Activated CD4-positive, alpha-beta T cell treated with anti-CD3 and anti-CD28 coated beads, Interleukin-2, amount 50 U/mL, for 24 hours (primary cell): Measurements from ENCODE around the gene MICAL2.
A peak's percentile ranks its signal among the peaks of the same experiment; 100 is the strongest.

Source experiments
- DNase-seq, 2 donors: peaks; one replicate each; pipeline ENCODE4 v3.0.0-alpha.2; 2020; ENCODE audit warnings: low read depth in 1 of 2, low spot score in 1 of 2

Gene MICAL2, protein sequence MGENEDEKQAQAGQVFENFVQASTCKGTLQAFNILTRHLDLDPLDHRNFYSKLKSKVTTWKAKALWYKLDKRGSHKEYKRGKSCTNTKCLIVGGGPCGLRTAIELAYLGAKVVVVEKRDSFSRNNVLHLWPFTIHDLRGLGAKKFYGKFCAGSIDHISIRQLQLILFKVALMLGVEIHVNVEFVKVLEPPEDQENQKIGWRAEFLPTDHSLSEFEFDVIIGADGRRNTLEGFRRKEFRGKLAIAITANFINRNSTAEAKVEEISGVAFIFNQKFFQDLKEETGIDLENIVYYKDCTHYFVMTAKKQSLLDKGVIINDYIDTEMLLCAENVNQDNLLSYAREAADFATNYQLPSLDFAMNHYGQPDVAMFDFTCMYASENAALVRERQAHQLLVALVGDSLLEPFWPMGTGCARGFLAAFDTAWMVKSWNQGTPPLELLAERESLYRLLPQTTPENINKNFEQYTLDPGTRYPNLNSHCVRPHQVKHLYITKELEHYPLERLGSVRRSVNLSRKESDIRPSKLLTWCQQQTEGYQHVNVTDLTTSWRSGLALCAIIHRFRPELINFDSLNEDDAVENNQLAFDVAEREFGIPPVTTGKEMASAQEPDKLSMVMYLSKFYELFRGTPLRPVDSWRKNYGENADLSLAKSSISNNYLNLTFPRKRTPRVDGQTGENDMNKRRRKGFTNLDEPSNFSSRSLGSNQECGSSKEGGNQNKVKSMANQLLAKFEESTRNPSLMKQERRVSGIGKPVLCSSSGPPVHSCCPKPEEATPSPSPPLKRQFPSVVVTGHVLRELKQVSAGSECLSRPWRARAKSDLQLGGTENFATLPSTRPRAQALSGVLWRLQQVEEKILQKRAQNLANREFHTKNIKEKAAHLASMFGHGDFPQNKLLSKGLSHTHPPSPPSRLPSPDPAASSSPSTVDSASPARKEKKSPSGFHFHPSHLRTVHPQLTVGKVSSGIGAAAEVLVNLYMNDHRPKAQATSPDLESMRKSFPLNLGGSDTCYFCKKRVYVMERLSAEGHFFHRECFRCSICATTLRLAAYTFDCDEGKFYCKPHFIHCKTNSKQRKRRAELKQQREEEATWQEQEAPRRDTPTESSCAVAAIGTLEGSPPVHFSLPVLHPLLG

DNA sequence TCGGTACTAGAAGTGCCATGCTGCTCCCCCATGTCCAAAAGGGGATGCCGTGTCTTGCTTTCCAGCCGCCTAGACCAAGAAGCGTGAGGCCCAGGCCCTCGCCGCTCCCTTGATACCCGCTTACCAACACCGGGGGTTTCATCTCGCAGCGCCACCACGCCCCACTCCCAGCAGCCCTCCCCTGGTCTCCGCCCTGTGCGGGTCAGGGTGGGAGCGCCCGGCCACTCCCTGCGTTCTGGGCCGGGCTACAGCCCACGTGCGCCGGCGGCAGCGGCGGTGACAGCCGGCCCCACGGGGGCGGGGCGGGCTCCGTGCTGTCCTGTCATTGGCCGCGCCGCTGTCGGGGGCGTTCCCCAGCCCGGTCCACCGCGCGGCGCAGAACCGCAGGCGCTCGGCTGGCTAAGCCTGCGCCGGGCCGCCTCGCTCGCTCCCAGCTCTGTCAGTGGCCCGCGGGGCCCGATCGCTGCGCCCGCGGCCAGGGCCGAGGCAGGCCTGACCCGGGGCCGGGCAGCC lies at the start of gene MICAL2:
Gene MICAL2, plus strand, starts transcription at position 390 of the 513 bp plus-strand sequence. CDS start 51,566 bp downstream, outside the sequence.
- DNase-seq: peak; percentile 68 to 78

DNA sequence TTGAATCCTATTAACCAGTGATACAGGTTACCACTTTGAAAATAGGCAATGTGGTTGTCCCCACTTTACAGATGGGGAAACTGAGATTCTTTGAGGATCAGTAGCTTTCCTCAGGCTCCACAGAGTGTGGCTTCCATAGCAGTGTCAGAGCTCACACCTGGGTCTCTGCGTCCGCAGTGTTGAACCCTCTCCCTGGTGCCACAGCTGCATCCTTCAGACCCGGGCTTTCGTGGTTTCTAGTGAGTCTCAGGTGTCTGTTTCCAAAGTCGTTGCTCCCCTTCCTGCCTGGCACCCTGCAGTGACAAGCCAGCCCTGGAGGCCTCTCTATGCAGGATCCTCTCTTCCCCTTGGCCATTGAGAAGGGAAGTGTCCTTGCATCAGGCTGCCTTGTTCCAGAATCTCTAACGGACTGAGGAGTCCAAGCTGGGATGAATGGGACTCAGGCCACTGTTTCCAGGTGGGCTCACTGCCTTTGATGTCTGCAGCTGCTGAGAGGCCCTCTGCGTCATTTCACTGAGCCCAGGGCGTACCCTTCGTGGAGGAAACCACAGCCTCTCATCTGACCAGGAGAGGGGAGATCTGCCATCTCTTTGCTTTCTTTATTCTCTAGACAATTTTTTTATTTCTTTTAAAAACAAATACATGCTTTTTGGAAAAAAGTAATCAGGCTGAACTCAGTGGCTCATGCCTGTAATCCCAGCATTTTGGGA lies 48.4 kb upstream of the MICAL2 start:
- DNase-seq: no peak

DNA sequence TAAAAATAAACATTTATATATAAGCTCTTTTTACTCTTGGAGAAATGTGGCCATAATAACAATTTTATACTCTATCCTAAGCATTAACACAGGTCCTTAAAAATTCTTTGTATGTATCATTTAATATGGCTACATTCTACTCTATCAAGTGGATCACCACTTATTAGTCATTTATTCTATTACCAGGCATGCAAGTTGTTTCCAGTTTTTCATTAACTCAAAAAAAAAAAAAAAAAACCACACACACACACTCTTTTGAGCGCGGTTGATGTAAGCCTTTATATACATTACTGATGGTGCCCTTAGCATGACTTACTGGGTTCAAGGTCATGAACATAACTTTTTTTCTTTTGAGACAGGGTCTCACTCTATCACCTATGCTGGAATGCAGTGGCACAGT lies 47.1 kb upstream of the MICAL2 start:
- DNase-seq: no peak

DNA sequence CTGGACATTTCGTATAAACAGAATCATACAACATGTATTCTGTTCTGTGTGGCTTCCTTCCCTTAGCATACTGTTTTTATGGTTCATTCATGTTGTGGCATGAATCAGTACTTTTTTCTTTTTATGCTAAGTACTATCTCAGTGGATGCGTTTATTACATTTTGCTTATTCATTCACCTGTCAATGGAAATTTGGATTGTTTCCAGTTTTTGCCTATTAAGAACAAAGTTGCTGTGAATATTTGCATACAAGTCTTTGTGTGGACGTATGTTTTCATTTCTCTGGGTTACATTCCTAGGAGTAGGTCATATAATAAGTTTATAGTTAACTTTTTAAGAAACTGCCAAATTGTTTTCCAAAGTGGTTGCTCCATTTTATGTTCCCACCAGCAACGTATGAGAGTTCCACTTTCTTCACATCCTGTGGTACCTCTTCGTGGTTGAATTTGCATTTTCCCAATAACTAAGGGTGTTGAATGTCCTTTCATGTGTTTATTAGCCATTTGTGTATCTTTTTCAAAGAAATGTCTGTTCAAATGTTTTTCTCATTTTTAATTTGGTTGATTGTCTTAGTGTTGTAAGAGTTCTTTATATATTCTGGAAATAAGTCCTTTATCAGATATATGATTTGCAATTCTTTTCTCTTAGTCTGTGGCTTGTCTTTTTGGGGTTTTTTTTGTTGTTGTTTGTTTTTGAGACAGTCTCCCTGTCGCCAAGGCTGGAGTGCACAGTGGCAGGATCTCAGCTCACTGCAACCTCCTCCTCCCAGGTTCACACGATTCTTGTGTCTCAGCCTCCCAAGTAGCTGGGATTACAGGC lies 46.0 kb upstream of the MICAL2 start:
- DNase-seq: no peak

DNA sequence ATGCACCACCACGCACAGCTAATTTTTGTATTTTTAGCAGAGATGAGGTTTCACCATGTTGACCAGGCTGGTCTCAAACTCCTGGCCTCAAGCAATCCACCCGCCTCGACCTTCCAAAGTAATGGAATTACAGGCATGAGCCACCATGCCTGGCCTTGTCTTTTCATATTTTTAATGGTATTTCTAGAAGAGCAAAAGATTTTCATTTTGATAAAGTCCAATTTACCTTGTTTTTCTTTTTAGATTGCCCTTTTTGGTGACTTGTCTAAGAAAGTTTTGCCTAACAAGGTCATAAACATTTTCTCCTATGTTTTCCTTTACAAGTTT lies 45.5 kb upstream of the MICAL2 start:
- no peak for DNase-seq

DNA sequence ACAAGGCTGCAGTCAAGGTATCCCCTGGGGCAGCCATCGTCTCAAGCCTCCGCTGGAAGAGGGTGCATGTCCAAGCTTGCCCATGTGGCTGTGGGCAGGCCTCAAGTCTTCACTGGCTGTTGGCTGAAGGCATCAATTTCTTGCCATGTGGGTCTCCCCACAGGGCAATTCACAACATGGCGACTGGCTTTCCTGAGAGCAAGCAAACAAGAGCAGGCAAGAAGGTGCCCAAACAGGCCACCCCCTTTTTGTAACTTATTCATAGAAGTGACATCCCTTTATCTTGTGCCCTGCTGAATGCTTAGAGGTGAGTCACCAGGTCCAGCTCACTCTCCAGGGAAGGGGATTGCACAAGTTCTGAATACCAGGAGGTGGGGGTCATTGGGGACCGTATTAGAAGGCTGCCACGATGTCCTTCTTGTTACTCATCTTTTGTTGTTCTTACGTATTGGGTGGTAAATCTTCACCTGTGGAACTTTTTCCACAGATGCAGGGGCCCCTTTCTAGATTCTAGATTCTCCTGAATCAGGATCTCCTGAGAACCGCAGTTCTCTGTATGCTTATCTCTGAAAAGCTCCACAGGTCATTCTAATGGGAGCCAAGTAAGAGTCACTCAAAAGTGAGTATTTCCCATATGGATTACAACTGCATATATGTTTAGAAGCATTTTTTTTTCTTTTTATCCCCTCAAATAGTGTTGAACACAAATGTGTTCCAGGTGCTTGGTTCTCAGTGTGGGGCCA lies 44.2 kb upstream of the MICAL2 start:
- DNase-seq: no peak

DNA sequence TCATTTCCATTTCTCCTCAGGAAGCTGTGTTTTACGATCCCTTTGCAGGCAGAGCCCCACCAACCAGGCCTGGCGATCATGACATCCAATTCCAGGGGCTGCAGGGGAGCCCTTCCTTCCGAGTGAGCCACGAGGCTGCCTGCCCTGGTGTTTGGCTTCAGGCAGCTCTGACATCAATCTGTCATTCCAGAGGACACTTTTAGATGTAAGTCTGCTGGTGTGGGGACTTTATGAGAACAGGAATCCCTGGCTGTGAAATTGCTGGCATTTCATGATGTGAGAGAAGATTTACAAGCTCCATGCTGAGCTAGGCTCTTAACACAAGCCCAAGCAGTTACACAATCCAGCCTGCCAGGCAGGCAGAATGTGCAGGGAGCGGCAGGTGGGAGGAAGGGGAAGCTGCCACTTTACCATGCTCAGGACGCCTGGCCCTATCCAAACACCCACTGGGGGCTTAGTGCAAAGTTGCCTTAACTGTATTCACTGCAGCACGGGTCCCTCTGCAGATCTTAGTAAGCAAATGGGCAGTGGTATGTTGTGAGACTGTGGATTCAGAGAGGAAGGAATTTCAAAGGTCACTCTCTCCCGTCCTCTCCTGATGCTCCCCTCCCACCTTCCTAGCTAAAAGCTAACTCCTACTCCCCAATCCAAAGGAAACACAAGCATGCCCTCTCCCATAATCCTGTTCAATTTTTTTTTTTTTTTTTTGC lies 43.4 kb upstream of the MICAL2 start:
- DNase-seq: no peak

DNA sequence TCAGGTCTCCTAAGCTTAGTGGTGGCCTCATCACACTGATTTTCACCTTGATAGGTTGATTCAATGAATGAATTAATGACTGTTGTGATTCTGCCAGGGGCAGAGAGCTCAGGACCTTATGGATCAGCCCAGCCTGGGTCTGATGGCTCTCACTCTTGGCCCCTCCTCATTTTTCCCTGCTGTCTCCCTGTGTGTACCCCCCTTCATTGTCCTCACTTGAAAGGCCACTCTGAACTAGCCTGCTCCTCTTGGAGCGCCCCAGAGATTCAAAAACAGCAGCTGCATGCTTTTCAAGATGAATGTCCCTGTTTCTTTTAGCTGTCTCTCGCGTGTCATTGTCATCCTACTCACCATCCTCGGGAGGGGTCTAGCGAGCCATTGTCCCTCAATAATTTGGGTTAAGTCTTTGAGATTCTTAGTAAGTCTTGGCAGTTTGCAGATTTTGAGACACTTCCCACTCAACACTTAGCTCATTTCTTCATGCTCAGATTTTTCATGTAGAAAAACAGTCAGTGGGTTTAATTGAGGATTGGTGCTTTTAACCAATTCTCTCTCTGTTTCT lies 42.5 kb upstream of the MICAL2 start:
- DNase-seq: no peak

DNA sequence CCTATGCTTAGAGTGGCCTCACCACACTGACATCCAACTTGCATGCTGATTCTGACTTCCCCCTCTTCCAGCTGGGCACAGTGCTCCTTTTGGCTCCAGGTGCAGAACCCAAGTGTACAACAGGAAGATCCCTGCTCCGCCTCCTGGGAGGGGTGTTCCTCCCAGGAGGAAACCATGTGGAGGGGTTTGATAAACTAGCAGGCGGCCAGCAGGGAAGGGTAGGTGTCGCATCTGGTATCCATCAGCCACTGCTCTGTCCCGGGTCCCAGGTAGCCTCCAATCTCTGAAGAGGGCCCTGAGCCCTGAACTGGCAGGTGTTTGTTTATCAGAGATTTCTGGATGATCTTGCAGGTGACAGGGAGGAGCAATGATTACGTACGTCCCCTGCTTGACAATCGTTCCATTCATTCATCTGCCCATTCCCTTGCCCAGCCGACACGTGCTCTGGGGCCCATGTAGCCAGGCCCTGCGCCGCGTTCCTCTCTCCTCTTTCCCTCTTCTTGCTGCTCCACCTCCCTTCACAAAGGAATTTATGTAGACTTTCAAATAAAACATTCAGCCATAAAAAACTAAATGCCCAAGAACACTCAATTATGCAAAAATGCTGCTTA lies 41.2 kb upstream of the MICAL2 start:
- no peak for DNase-seq

DNA sequence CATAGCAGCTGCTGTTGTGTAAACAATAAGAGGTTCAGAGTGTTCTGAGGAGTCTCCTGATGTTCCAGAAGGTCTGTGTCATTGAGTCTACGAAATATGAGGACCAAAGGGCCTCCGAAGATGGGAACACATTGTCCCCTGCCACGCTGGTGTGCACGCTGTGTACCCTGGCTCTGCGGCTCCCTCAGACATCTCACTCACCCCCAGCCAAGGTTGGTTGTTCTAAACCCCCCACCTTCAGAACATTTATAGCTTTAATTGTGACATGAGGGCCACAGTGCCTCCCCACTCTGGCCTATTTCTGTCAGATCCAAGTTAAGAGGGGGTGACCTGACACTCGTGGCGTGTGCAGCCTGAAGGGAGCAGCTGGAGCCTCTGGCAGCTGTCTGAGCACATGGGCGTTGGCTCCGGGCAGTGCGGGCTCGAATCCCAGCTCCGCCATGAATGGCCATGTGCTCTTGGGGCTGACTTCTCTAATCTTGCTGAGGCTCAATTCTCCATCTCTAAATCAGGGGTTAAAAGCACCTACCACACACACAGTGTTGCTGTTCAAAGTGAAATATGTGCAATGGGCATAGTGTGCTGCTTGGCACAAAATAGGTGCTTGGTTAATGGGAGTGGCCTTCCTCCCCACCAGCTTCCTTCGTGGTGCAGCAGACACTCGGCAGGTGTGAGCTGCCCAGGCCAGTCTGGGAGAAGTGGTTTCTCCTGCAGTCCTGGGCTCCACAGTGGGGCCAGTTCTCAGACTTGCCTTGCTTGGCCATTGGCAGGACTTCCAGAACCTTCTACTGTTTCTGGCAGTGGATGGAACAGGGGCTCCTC lies 39.7 kb upstream of the MICAL2 start:
- no peak for DNase-seq

DNA sequence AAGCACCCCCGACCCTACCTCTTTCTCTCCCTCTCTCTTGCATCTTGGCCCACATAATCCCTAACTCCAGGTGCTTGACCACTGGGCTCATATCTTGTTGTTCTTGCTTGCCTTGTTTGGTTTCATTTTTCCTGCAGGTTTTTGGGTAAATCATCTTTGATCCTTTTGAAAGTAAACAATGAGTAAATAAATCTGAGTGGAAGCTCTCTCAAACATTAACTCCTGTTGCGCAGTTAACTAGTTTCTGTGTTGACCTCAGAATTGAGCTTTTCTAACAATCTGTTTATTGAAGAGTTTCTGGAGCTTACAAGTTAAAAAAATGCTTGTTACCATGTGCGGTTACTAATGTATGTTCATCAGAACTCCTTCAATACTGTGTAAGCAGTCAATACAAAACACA lies 38.8 kb upstream of the MICAL2 start:
- no peak for DNase-seq

DNA sequence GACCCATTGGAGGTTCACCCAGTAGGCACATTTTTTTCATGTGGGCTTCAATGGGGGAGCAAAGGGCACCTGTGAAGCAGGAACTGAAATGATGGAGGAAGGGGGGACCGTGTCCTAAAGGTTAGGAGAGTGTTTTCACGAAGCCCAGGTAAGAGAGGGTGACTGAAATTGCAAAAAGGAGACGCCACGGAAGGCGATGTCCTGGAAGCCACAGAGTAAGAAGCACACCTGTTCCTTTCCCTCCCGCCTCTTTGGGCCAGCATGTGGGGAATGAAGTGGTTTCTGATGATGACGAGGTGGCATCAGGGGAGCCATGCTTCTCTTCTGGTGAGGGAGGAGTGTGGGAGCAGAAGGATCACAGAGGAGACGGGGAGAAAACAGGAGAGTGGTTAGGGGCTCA lies 37.0 kb upstream of the MICAL2 start:
- no peak for DNase-seq

DNA sequence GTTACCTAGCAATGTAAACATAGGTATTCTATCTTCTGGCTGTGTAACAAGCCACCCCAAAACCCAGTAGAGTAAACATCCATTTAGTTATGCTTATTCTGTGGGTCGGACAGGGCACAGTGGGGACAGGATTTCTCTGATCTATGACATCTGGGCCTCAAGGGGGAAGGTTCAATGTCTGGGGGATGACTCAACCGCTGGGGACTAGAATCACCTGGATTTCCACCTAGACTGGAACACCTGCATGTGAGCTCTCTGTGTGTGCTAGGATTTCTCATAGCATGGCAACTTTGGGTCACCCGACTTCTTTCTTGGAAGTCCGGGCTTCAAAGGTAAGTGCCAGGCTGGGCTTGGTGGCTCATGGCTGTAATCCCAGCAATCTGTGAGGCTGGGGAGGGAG lies 36.5 kb upstream of the MICAL2 start:
- DNase-seq: no peak

DNA sequence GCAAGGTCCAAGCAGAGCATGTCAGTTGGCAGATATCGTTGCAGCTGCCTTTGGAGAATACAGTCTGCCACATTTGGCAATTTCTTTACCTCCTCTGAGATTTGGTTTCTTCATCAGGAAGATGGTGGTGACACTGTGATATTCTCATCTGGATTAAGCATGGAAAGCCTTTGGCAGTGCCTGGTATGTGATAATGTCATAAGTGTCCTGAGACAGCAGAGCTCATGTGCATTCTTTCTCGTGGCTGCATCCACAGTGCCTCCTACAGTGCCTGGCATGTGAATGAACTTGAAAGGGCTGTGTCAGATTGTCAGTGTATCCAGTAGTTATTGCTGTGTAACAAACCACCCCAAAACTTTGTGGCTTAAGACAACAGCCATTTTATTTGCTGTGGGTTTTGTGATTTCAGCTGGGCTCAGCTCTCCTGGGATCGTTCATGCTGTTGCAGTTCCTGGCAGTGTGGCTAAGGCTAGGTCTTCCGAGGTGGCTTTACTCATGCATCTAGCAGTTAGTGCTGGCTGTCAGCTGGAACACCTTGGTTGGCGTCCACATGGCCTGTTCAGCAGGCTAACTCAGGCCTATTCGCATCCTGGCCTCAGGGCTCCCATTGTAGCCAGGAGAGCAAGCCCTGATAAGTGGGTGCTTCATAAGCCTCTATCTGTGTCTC lies 35.7 kb upstream of the MICAL2 start:
- DNase-seq: no peak

DNA sequence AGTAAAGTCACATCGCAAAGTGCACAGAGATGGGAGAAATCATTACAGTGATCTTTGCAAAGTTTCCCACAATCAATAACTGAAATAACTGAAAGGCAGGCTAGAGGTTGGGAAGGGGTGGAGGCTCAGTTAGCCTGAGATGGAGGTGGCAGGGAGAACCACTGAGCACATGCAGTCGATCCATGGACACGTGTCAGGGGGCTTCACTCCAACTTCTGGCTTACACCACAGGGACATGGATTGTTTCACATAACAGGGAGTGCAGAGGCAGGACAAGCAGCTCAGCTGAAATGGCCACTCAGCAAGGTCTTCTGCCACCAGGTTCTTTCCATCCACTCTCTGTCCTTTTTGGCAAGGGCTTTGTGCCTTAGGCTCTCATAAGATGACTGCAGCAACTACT lies 35.1 kb upstream of the MICAL2 start:
- no peak for DNase-seq
